Endometrial microvascular endothelial cells (primary cell): ENCODE measurements around the gene STRADA. TPM values are rescaled to one million over a fixed set of nuclear protein-coding genes. Genes with fewer than 3 reads are reported as not detected.

Experiments used
- in situ Hi-C: cut with HindIII; loops from 2 replicates; pipeline ENCODE4 v1.10.0; 2017; ENCODE audit warnings: low sequenced_read_pairs, low pct_unique_long_range_greater_than_20kb; ENCODE audit errors: inconsistent ontology term
- total RNA-seq: library from RNA; depleted of rRNA; stranded (reverse); fragments of >200 nt; gene quantifications from one replicate; pipeline ENCODE4 v1.2.3, GENCODE V29; 2015; ENCODE audit errors: inconsistent ontology term

STRADA gene
- total RNA-seq, 1 donor from 2014 or later, result 39.5 TPM

GRCh38 chr17:63703556-63704258 is 37.9 kb downstream of the STRADA start:
- in situ Hi-C loops, result no loop called here

- in situ Hi-C loops, result no loop called here
Measured at GRCh38 chr17:63703029-63703428, 38.6 kb downstream of the STRADA start.

- in situ Hi-C loops, result no loop called here
Measured at GRCh38 chr17:63702721-63703015, 38.9 kb downstream of the STRADA start.

GRCh38 chr17:63701868-63702720 is 39.5 kb downstream of the STRADA start:
- in situ Hi-C loops, result no loop called here

- in situ Hi-C loops, result no loop called here
Measured at GRCh38 chr17:63701456-63701820, 40.2 kb downstream of the STRADA start.

GRCh38 chr17:63700528-63701455 is 40.8 kb downstream of the STRADA start:
- in situ Hi-C loops, result no loop called here

GRCh38 chr17:63699638-63700527 is 41.7 kb downstream of the STRADA start, which contains the start of gene LIMD2:
LIMD2 (minus strand) TSS chr17:63700125; CDS start chr17:63699298, 827 bp downstream.
- in situ Hi-C loops, result no loop called here

- in situ Hi-C loops, result no loop called here
Measured at GRCh38 chr17:63698886-63699637, 42.5 kb downstream of the STRADA start.

- in situ Hi-C loops, result no loop called here
Measured at GRCh38 chr17:63698381-63698885, 43.2 kb downstream of the STRADA start.

GRCh38 chr17:63697341-63698286 is 44.0 kb downstream of the STRADA start:
- in situ Hi-C loops, result no loop called here

- in situ Hi-C loops, result no loop called here
Measured at GRCh38 chr17:63696381-63696961, 45.1 kb downstream of the STRADA start.

GRCh38 chr17:63695889-63696288 is 45.7 kb downstream of the STRADA start:
- in situ Hi-C loops, result no loop called here

GRCh38 chr17:63694950-63695773 is 46.4 kb downstream of the STRADA start:
- in situ Hi-C loops, result no loop called here

- in situ Hi-C loops, result no loop called here
Measured at GRCh38 chr17:63694229-63694949, 47.2 kb downstream of the STRADA start.
